VCaP (cell line): ENCODE results near the gene STK25.

ENCODE experiments used
- H3K27ac ChIP-seq: fragments of 450-650 bp; 2 replicates; pipeline ENCODE4 v1.5.1; 2017
- CTCF ChIP-seq: fragments of 450-650 bp; conservative IDR thresholded peaks from 2 replicates; pipeline ENCODE4 v1.5.1; 2017; ENCODE audit warnings: mild to moderate bottlenecking, moderate library complexity

STK25 gene

GRCh38 chr2:241496904-241497877 is 11.2 kb downstream of the STK25 start:
- no peak for TF ChIP-seq CTCF
- no peak overlapping the region for H3K27ac ChIP-seq

- no peak for TF ChIP-seq CTCF
- H3K27ac ChIP-seq, result no peak overlapping the region
These were observed 12.2 kb downstream of the STK25 start for GRCh38 chr2:241496003-241496707.

DNA sequence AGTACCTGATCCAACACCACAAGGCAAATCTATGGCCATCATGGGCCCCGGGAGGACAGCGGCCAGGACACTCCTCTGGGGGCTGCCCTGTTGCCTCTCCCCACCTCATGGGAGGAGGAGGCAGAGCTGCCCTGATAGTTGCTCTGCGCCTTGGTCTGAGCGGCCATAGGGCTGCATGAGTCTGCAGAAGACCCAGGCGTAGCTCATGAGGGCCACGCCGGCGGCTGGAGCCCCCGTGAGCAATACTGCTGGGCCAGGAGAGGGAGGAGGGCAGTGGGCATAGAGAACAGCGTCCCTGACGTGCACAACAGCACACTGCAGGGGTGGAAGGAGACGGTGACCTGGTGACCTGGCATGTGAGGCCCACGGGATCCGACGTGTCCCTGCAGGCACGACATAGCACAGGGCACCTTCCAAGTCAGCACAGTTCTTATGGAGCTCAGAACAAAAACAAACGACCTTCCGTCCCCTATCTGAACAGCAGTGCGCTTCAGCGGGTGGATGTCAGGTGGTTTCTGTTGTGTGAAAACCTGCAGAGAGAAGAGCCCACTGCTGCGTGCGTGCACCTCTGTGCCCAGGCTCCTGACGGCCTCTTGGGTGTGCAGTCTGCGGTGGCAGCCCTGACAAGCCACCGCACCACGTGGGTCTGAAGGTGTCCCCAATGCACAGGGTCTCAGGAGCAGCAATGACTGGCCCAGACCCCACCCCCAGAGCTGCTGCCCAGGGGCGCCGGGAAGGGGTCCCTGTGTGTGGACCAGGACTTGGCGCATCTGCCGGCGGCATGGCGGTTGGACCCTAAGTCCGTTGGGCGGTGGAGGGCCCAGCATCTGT is 13.0 kb downstream of the STK25 start:
- no peak for TF ChIP-seq CTCF
- no peak overlapping the region for H3K27ac ChIP-seq

DNA sequence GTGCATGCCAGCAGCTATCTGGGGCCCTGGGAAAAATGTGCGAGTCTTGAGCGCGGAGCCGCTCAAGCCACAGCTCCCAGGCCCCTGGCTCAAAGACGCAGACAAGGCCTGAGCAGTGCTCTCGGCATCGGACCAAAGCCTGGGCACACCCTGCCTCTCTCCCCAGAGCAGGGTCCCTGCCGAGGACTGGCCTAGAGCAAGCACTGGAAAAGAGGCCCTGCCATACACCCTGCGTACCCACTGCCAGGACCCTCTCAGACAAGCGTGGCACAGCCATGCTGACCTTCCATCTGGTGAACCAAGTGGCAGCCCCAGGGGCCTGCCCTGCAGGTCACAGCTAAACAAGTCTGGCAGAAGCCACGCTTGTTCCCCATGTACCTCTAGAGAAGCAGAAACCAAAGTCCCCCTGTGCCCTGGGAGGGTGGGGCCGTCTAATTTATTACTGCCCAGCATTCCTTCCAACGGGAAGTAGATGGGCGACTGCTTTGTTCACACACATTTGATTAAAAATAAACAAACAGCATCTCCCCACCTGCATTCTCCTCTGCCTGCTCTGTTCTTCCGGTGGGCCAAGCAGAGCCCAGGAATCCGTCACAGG is 14.0 kb downstream of the STK25 start:
- TF ChIP-seq CTCF, result no peak
- H3K27ac ChIP-seq, result no peak overlapping the region

DNA sequence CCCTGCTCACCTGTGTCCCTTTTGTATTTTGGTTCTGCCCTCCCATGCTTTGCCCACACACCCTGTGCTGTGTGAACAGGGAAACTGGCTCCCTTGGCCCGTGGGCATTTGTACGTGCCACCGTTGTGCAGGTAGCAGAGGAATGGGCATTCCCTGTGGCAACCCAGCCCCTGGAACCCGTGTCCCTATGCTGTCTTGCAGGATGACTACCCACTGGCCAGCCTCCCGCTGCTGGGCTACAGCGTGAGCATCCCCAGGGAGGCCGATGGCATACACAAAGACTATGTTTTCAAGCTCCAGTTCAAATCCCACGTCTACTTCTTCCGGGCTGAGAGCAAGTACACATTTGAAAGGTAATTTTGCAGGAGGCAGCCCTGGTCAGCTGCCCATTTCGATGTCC is 15.3 kb downstream of the STK25 start:
- TF ChIP-seq CTCF, result no peak
- H3K27ac ChIP-seq, result no peak overlapping the region

DNA sequence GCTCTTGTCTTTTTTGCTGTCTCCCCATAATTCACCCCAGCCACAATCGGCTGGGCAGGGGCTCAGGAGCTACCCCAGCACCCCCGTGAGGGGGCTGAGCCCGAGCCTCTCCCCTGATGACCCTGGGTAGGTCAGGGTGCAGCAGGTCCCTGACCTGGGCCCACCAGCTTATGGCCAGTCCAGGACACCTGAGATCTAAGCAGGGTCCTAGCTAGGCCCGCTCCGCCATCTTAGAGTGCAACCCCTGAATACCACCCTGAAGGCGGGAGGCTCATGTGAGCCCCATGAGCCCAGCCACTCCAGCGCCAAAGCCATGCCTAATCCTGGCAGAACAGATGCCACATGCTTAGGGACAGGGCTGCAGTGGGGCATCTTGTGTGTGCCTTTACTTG is 16.2 kb downstream of the STK25 start:
- no peak overlapping the region for H3K27ac ChIP-seq
- TF ChIP-seq CTCF, result no peak
